Activated naive CD8-positive, alpha-beta T cell (primary cell): ENCODE data around the gene ARHGAP1.
A peak's percentile ranks its signal among the peaks of the same experiment; 100 is the strongest.

Experiments used
- H3K27ac Mint-ChIP-seq: one replicate; pipeline ENCODE4 v1.8.0; 2021; ENCODE audit warnings: mixed read lengths
- H3K27me3 Mint-ChIP-seq: one replicate; pipeline ENCODE4 v1.8.0; 2021; ENCODE audit warnings: mixed read lengths
- H3K36me3 Mint-ChIP-seq: one replicate; pipeline ENCODE4 v1.8.0; 2021; ENCODE audit warnings: mixed read lengths
- H3K4me1 Mint-ChIP-seq: one replicate; pipeline ENCODE4 v1.8.0; 2021; ENCODE audit warnings: low read depth, mixed read lengths
- H3K4me3 Mint-ChIP-seq: one replicate; pipeline ENCODE4 v1.8.0; 2021; ENCODE audit warnings: mild to moderate bottlenecking, mixed read lengths
- H3K9me3 Mint-ChIP-seq: one replicate; pipeline ENCODE4 v1.8.0; 2021; ENCODE audit warnings: low read depth, mixed read lengths

ARHGAP1 gene

DNA sequence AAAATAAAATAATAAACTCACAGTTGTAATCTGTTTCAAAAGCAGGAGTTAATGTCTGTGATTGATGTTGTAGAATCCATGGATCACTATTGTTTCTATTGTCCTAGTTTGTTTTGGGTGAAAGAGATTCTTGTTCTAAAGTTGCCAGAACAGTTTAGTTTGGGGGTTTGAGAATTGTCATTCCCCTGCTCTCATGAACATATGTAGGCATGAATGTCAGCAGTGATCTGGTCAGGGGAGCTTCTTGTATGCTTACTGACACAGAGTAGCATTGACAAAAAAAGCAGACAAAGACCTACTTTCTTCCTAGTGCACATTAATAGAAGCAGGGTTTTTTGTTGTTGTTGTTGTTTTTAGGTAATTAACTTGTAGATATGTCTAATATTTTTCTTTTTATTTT, 38.6 kb downstream of the ARHGAP1 start:
- Mint-ChIP-seq H3K4me1 (no peaks in the 10 kb centered on the region), H3K27me3 (no peaks in the 10 kb centered on the region), H3K27ac (no peak overlapping the region), H3K36me3 (no peaks in the 10 kb centered on the region), H3K4me3 (no peak overlapping the region), H3K9me3 (no peaks in the 10 kb centered on the region)

DNA sequence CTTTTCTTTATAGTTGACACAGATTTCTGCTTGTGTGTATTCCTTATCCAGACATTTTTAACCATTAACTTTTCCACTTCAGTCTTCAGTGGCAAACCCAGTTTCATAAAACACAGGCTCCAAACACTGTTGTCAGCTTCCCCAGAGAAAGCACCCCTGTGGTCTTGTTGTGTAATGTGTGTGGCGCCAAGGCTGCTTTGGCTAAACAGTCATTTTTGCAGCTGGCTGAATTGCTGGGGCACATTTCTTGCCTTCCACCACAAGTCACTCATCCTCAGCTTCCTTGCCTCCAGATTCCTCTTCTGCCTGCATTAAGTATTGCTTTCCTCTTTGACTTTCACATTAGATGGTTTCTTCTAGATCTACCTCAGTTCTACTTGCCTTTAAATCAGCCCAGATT, 40.5 kb downstream of the ARHGAP1 start:
- H3K9me3 Mint-ChIP-seq, result no peaks in the 10 kb centered on the region
- no peaks in the 10 kb centered on the region for H3K27me3 Mint-ChIP-seq
- H3K36me3 Mint-ChIP-seq, result no peaks in the 10 kb centered on the region
- H3K4me1 Mint-ChIP-seq, result no peaks in the 10 kb centered on the region
- no peak overlapping the region for H3K4me3 Mint-ChIP-seq
- H3K27ac Mint-ChIP-seq, result no peak overlapping the region

DNA sequence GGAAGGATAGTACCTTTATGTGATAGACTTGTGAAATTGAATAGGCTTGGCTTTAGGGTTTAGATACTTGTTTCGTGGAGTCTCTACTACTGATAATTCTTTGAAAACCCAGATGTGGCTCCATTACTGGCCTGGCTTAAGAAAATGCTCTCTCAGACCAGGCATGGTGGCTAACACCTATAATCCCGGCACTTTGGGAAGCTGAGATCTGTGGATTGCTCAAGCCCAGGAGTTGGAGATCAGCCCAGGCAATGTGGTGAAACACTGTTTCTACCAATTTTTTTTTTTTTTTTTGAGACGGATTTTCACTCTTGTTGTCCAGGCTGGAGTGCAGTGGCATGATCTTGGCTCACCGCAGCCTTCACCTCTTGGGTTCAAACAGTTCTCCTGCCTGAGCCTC, 42.2 kb downstream of the ARHGAP1 start:
- Mint-ChIP-seq H3K36me3 (no peaks in the 10 kb centered on the region), H3K9me3 (no peaks in the 10 kb centered on the region), H3K4me1 (no peaks in the 10 kb centered on the region), H3K27ac (no peak overlapping the region), H3K27me3 (no peaks in the 10 kb centered on the region), H3K4me3 (no peak overlapping the region)

DNA sequence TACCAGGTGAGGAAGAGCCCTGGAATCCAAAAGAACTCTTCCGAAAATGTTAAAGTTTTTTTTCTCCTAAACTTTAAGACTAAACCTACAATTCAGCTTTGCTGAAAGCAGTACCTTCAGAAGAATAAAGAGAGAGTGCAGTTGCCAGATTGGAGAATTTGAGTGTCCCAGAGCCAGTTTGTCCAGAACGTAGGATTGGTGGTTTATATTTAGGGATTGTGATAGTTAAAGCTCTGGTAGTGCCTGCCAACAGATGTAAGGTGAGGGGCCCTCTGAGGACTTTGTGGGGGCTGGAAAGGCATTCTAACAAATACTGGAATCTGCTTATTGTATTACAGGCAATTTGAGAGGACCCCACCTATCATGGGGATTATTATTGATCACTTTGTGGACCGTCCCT, 43.2 kb downstream of the ARHGAP1 start:
- Mint-ChIP-seq H3K4me3 (no peak overlapping the region), H3K36me3 (no peaks in the 10 kb centered on the region), H3K4me1 (no peaks in the 10 kb centered on the region), H3K9me3 (no peaks in the 10 kb centered on the region), H3K27ac (no peak overlapping the region), H3K27me3 (no peaks in the 10 kb centered on the region)

DNA sequence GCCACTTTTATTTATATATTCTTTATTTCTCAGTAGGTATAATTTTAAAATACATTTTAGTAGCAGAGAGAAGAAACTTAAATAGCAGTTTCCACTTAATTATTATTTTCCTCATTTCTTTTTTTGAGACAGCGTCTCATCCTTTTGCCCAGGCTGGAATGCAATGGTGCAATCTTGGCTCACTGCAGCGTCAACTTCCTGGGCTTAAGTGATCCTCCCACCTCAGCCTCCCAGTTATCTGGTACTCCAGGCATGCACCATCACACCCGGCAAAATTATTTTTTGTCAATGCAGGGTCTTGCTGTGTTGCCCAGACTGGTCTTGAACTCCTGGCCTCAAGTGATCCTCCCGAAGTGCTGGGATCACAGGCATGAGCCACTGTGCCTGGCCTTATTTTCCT, 44.8 kb downstream of the ARHGAP1 start:
- no peaks in the 10 kb centered on the region for H3K9me3 Mint-ChIP-seq

DNA sequence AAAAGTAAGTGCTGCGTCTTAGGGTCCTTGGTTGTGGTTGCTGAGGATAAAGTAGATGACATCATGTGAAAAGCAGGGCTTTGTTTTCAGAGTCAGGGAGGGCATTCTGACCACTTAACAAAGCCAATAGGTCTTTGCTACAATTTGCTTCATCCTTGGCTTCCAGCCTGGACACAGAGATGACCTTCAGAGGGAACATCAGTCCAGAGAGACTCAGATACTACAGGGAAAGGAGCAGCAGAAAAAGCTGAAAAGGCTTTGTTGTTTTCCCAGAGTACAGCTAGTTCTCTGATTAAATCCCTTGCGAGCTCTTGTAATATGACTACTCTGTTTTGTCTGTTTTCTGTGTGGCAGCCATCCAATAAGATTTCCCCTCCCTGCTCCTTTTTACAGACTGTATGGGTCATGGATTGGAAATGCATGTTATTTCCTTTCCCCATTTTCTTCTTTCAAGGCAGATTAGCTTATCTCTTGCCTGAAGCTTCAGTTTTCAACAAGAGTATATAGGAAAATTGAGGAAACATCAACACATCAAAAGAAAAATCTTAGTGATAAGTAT, 51.2 kb downstream of the ARHGAP1 start:
- Mint-ChIP-seq H3K27ac (no peak overlapping the region), H3K9me3 (no peaks in the 10 kb centered on the region)

More for the DNA sequence above, 44.8 kb downstream of the ARHGAP1 start:
- Mint-ChIP-seq H3K4me1 (no peaks in the 10 kb centered on the region), H3K4me3 (no peak overlapping the region), H3K27ac (no peak overlapping the region), H3K27me3 (no peaks in the 10 kb centered on the region), H3K36me3 (no peaks in the 10 kb centered on the region)

DNA sequence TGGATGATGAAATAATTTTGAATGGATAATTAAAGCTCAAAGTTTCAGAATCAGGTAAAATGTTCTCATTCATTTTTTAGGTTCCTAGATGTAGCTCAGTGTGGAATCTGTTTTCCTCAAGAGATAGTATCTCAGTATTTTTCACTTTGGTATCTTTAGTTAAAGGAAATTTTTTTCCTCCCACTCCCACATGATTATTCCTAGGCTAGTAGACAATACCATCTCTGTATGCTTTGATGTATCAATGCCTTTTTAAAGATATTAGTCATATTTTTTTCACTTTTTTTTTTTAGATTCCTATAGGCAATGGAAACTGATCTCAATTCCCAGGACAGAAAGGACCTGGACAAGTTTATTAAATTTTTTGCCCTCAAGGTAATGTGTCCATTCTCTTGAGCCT, 56.4 kb downstream of the ARHGAP1 start:
- Mint-ChIP-seq H3K9me3 (no peaks in the 10 kb centered on the region), H3K27ac (peak overlapping the region; percentile 16), H3K4me3 (no peak overlapping the region), H3K27me3 (no peaks in the 10 kb centered on the region), H3K36me3 (peaks cover 15% of the 10 kb centered on the region), H3K4me1 (peaks cover 25% of the 10 kb centered on the region)

More for the DNA sequence above, 51.2 kb downstream of the ARHGAP1 start:
- Mint-ChIP-seq H3K36me3 (no peaks in the 10 kb centered on the region), H3K27me3 (no peaks in the 10 kb centered on the region), H3K4me3 (no peak overlapping the region), H3K4me1 (no peaks in the 10 kb centered on the region)

DNA sequence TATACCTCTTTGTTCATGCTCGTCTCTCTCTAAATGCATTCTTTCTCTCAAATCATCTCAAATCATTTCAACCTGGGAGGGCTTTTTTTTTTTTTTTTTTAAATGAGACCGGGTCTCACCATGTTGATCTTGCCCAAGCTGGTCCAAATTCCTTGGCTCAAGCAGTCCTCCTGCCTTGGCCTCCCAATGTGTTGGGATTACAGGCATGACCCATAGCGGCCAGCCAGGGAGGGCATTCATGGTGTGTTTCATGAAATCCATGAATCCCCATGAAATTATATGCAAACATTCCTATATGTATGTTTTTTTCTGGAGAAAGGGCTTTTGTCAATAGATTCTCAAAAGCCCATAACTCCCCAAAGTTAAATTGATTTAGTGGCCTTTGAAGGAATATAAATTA, 56.9 kb downstream of the ARHGAP1 start:
- no peaks in the 10 kb centered on the region for H3K27me3 Mint-ChIP-seq
- H3K27ac Mint-ChIP-seq, result peak overlapping the region; percentile 41
- peaks cover 17% of the 10 kb centered on the region for H3K36me3 Mint-ChIP-seq
- H3K9me3 Mint-ChIP-seq, result no peaks in the 10 kb centered on the region
- no peak overlapping the region for H3K4me3 Mint-ChIP-seq
- H3K4me1 Mint-ChIP-seq, result peaks cover 26% of the 10 kb centered on the region

DNA sequence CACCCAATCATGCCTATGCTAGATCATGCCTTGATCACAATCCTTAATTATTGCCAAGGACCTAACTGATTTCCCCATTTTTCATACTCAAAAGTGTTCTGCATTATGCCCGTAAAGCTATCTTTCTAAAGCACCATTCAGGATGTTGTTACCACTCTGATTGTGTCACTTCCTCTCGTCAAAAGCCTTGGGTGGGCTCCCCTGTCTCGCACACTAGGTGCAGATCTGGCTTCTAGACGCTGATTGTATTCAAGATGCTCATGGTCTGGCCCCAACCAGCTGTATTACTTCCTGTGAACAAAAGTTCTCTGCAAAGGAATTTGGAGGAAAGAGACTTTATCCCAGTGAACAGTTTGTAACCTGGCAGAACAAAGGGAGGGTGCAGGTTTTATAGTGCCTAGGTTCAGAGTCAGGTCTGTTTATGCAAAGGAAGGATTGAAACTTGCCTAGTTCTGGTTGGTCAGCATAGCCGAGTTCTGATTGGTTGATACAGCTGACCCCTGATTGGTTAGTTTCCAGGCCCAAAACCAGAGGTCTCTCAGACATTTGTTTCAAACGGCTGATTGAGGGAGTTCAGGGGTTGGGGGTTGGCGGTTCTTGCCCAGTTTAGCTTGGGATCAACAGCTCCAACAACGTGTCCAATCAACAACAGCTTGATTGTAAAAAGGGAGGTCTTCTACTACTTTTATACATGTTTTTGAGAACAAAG, 57.6 kb downstream of the ARHGAP1 start:
- H3K4me3 Mint-ChIP-seq, result peak overlapping the region; percentile 6
- H3K9me3 Mint-ChIP-seq, result no peaks in the 10 kb centered on the region
- peaks cover 19% of the 10 kb centered on the region for H3K36me3 Mint-ChIP-seq
- H3K27me3 Mint-ChIP-seq, result no peaks in the 10 kb centered on the region
- H3K27ac Mint-ChIP-seq, result peak overlapping the region; percentile 41
- H3K4me1 Mint-ChIP-seq, result peaks cover 28% of the 10 kb centered on the region

DNA sequence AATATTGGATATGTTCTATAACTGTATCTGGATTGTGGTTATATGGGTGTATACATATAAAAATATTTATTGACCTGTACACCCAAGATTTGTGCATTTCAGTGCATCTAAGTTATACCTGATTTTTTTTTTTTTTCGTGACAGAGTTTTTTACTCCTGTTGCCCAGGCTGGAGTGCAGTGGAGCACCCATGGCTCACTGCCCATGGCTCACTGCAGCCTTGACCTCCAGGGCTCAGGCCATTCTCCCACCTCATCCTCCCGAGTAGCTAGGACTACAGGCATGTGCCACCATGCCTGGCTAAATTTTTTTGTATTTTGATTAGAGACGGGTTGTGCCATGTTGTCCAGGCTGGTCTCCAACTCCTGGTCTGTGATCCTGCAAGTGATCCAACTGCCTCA, 58.8 kb downstream of the ARHGAP1 start:
- Mint-ChIP-seq H3K27me3 (no peaks in the 10 kb centered on the region), H3K9me3 (no peaks in the 10 kb centered on the region), H3K4me3 (no peak overlapping the region), H3K27ac (no peak overlapping the region), H3K36me3 (peaks cover 19% of the 10 kb centered on the region), H3K4me1 (peaks cover 28% of the 10 kb centered on the region)

DNA sequence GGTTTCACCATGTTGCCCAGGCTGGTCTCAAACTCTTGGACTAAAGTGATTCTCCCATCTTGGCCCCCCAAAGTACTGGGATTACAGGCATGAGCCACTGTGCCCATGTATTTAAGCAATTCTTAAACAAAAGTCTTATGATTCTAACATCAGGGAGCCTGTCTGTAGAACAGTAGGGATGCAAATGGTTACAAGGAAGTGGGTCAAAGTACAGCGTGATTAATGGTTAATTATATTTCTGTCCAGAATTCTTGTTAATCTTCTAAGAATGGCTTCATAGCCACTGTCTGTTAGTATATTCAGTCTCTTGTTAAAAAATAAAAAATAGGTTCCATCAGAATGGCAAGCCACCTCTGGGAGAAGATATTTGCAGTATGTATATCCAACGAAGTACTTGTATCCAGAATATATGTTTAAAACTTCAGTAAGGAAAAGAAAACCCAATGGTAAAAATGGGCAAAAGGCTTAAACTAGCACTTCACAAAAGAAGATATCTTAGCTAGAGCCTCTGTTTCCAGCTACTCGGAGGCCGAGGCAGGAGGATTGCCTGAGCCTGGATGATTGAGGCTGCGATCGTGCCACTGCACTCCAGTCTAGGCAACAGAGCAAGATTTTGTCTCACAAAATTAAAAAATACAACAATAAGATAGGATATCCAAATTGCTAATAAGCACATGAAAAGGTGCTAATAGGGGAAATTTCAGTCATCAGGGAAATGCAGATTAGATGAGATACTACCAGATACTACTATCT, 60.2 kb downstream of the ARHGAP1 start:
- Mint-ChIP-seq H3K4me1 (peaks cover 31% of the 10 kb centered on the region), H3K27ac (no peak overlapping the region), H3K9me3 (no peaks in the 10 kb centered on the region), H3K27me3 (no peaks in the 10 kb centered on the region), H3K4me3 (no peak overlapping the region), H3K36me3 (peaks cover 24% of the 10 kb centered on the region)

DNA sequence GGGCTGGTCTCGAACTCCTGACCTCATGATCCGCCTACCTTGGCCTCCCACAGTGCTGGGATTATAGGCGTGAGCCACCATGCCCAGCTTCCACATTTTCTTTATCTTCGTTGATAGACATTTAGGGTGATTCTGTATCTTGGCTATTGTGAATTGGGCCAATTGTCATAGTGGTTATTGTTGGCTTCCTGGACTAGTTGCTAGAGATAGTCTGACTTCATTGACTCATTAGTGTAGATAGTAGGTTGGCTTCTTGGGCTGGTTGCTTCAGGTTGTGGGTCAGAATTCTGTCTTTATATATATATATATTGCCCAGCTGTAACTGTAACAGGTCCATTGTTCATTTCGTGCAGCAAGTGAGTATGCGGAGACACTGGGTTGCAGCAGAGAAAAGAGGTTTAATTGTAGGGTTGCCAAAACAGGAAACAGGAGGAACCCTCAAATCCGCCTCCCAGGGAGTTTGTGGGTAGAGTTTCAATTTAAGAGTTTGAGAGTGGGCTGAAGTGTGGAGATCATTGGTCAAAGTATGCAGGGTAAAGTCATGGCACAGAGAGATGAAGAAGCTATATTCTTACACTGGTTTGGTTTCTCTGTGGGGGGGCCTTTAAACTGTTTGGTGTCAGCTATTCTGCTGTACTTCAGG, 61.1 kb downstream of the ARHGAP1 start:
- H3K27ac Mint-ChIP-seq, result peak overlapping the region; percentile 84
- peaks cover 31% of the 10 kb centered on the region for H3K4me1 Mint-ChIP-seq
- no peak overlapping the region for H3K4me3 Mint-ChIP-seq
- peaks cover 24% of the 10 kb centered on the region for H3K36me3 Mint-ChIP-seq
- H3K9me3 Mint-ChIP-seq, result no peaks in the 10 kb centered on the region
- H3K27me3 Mint-ChIP-seq, result no peaks in the 10 kb centered on the region

DNA sequence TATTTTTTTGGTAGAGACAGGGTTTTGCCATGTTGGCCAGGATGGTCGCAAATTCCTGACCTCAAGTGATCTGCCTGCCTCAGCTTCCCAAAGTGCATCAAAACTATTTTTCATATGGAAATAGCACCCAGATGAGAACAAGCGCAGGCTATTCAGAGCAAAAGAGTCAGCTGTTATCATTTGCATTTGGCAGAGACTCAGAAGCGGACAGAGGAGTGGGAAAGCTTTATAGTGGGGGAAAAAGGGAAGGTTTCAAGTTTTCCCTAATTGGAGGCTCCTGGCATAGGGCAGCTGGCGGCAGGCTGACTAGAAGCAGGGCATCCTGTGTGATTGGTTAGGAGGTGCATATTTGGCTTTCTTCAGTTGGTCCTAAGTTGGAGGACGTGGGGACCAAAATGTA, 62.9 kb downstream of the ARHGAP1 start:
- no peak overlapping the region for H3K27ac Mint-ChIP-seq
- H3K4me3 Mint-ChIP-seq, result no peak overlapping the region
- H3K4me1 Mint-ChIP-seq, result peaks cover 19% of the 10 kb centered on the region
- H3K27me3 Mint-ChIP-seq, result no peaks in the 10 kb centered on the region
- H3K9me3 Mint-ChIP-seq, result no peaks in the 10 kb centered on the region
- peaks cover 18% of the 10 kb centered on the region for H3K36me3 Mint-ChIP-seq

DNA sequence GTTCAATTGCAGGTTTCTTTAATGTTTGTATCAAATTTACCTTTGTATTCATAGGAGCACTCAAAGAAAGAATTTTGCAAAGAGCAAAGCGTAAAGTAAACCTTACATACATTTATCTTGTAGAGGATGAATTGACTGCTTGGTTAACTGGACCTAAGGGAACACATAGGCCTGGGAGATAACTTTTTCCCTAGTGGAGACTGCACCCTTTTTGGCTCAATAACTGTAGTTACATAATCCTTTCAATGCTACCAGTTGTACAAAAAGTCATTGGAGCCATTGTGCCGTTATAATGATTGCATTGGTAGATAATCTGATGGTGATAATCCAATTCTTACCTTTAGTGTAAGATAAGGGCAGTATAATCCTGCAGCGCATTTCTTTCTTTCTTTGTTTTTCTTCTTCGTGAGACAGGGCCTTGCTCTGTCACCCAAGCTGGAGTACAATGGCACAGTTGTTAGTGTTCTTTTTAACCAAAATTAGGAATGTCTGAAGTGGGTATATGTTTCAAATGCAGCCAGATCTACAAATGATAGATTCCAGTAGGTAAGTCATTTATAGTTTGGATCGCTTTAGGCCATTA, 64.8 kb downstream of the ARHGAP1 start:
- H3K9me3 Mint-ChIP-seq, result no peaks in the 10 kb centered on the region
- H3K27me3 Mint-ChIP-seq, result no peaks in the 10 kb centered on the region
- H3K4me3 Mint-ChIP-seq, result no peak overlapping the region
- peaks cover 19% of the 10 kb centered on the region for H3K36me3 Mint-ChIP-seq
- H3K27ac Mint-ChIP-seq, result no peak overlapping the region
- H3K4me1 Mint-ChIP-seq, result peaks cover 18% of the 10 kb centered on the region
